Neutrophil (primary cell): Measurements from ENCODE around the gene TNS3.

Experiments used
- H3K27ac ChIP-seq: fragments of 200-600 bp; sonication (generic); 2 replicates; pipeline ENCODE4 v1.5.1; 2016; ENCODE audit warnings: mild to moderate bottlenecking, moderate library complexity
- H3K27me3 ChIP-seq: fragments of 200-600 bp; sonication (generic); 2 replicates; pipeline ENCODE4 v1.6.0; 2016; ENCODE audit warnings: mild to moderate bottlenecking
- H3K36me3 ChIP-seq: fragments of 200-600 bp; sonication (generic); 2 replicates; pipeline ENCODE4 v1.5.1; 2017
- H3K4me1 ChIP-seq, 2 experiments: fragments of 200-600 bp in 1 of 2; sonication (generic) in 1 of 2; 1 replicate in 1 of 2; 2 replicates in 1 of 2; pipeline versions ENCODE4 v1.5.1 to v1.6.1; 2013 to 2016; ENCODE audit warnings: low read depth in 1 of 2, low read length in 1 of 2, mild to moderate bottlenecking in 1 of 2, moderate library complexity in 1 of 2; ENCODE audit not compliant: control insufficient read depth in 1 of 2, insufficient read depth in 1 of 2
- H3K4me3 ChIP-seq, 2 experiments: fragments of 200-600 bp in 1 of 2; sonication (generic) in 1 of 2; 1 replicate in 1 of 2; 2 replicates in 1 of 2; pipeline ENCODE4 v1.5.1; 2013 to 2016; ENCODE audit warnings: low read depth in 1 of 2, low read length in 1 of 2, mild to moderate bottlenecking in 1 of 2, moderate library complexity in 1 of 2
- H3K9me3 ChIP-seq: fragments of 200-600 bp; sonication (generic); 2 replicates; pipeline ENCODE4 v1.5.1; 2016
- TF ChIP-seq, protein P1 (sequence below): fragments of 200-600 bp; sonication (generic); IDR thresholded peaks from 2 replicates; pipeline ENCODE4 v1.5.1; 2016; ENCODE audit warnings: antibody characterized with exemption

TNS3 gene

DNA sequence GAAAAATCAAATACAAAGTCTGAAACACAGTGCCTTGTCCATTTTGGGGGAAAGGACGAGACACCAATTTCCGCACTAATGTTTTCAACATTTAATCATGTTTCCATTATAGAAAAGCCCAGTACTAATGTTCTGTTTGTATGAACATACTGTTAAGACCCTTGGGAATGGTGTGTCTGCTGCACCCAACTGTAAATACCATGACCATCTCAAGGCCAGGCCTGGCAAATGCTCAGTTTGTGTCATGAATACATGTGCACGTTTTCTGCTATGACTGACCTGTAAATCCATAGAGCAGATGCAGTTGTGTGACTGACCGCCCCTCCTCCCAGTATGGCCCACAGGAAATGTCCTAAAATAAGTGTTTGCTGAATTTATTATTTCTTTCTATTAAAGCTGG is 270.0 kb downstream of the TNS3 start:
- no peaks in the 10 kb centered on the region for H3K4me1 ChIP-seq
- no peak overlapping the region for H3K4me3 ChIP-seq
- H3K27me3 ChIP-seq: no peaks in the 10 kb centered on the region
- H3K27ac ChIP-seq: no peak overlapping the region
- no peaks in the 10 kb centered on the region for H3K36me3 ChIP-seq
- H3K9me3 ChIP-seq: no peaks in the 10 kb centered on the region
- TF ChIP-seq, protein P1, sequence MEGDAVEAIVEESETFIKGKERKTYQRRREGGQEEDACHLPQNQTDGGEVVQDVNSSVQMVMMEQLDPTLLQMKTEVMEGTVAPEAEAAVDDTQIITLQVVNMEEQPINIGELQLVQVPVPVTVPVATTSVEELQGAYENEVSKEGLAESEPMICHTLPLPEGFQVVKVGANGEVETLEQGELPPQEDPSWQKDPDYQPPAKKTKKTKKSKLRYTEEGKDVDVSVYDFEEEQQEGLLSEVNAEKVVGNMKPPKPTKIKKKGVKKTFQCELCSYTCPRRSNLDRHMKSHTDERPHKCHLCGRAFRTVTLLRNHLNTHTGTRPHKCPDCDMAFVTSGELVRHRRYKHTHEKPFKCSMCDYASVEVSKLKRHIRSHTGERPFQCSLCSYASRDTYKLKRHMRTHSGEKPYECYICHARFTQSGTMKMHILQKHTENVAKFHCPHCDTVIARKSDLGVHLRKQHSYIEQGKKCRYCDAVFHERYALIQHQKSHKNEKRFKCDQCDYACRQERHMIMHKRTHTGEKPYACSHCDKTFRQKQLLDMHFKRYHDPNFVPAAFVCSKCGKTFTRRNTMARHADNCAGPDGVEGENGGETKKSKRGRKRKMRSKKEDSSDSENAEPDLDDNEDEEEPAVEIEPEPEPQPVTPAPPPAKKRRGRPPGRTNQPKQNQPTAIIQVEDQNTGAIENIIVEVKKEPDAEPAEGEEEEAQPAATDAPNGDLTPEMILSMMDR: no peak

- Histone ChIP-seq H3K36me3 (no peaks in the 10 kb centered on the region), H3K27me3 (no peaks in the 10 kb centered on the region), H3K4me1 (no peaks in the 10 kb centered on the region), H3K9me3 (no peaks in the 10 kb centered on the region), H3K4me3 (no peak overlapping the region), H3K27ac (no peak overlapping the region)
- TF ChIP-seq, protein P1: no peak
Measured at GRCh38 chr7:47310020-47310419, 271.9 kb downstream of the TNS3 start.

DNA sequence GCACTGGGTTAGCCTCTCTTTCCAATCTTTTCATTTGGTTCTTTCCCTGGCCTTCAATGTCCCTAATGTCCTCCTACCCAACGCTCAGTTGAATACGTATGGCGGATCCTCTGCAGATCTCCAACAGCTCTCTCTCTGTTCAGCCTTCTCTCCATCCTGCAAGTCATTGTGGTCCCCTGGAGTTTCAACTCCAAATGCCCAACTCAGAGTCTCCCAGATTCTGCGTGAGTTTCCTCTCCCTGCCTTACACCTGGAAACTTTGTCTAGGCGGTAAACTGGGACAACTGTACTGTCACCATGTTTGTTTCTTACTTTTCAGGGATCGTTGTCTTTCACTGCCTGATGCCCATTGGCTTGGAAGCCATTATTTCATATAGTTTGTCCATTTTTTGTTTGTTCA is 273.1 kb downstream of the TNS3 start:
- no peaks in the 10 kb centered on the region for H3K27me3 ChIP-seq
- H3K4me1 ChIP-seq: no peaks in the 10 kb centered on the region
- no peaks in the 10 kb centered on the region for H3K36me3 ChIP-seq

DNA sequence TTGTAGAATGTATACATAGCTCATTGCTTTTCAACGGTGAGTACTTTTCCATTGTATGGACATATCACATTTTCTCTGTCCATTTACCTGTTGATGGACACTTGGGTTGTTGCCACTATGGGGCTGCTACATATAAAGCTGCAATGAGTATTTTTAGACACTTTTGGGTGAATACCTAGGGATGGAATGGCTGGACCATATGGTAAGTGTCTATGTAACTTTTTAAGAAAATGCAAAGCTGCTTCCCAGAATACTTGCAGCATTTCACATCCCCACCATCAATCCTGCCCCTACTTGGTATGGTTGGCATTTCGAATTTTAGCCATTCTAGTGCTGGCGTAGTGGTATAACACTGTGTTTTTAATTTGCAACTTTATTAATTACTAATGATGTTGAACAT is 274.6 kb downstream of the TNS3 start:
- no peaks in the 10 kb centered on the region for H3K9me3 ChIP-seq
- TF ChIP-seq, protein P1: no peak
- H3K4me3 ChIP-seq: no peak overlapping the region
- H3K36me3 ChIP-seq: no peaks in the 10 kb centered on the region
- H3K27ac ChIP-seq: no peak overlapping the region
- H3K4me1 ChIP-seq: no peaks in the 10 kb centered on the region
- no peaks in the 10 kb centered on the region for H3K27me3 ChIP-seq

More for the DNA sequence above, 273.1 kb downstream of the TNS3 start:
- TF ChIP-seq, protein P1: no peak
- no peak overlapping the region for H3K27ac ChIP-seq
- H3K9me3 ChIP-seq: no peaks in the 10 kb centered on the region
- H3K4me3 ChIP-seq: no peak overlapping the region

- Histone ChIP-seq H3K9me3 (no peaks in the 10 kb centered on the region), H3K4me1 (no peaks in the 10 kb centered on the region), H3K27ac (no peak overlapping the region), H3K27me3 (no peaks in the 10 kb centered on the region), H3K4me3 (no peak overlapping the region), H3K36me3 (no peaks in the 10 kb centered on the region)
- TF ChIP-seq, protein P1: no peak
Measured at GRCh38 chr7:47304727-47305719, 276.9 kb downstream of the TNS3 start.
